Natural killer cell (primary cell): ENCODE measurements around the gene KRTAP5-3. TPM values are rescaled to one million over a fixed set of nuclear protein-coding genes. Genes with fewer than 3 reads are reported as not detected.

Experiments
- ATAC-seq, 3 donors: fragments of 150-1000 bp in 2 of 3; fragments of 200-7000 bp in 1 of 3; cut with Tn5 transposase; 1 replicate in 1 of 3; 2 replicates in 2 of 3; pipeline ENCODE4 v1.10.0; 2021; ENCODE audit warnings: mild to moderate bottlenecking in 2 of 3, moderate library complexity in 2 of 3
- DNase-seq, 2 donors: peaks; one replicate each; pipeline versions ENCODE4 v3.0.0 to v3.0.0-alpha.2; 2013 to 2021; ENCODE audit warnings: mixed read lengths in 1 of 2
- H3K27ac ChIP-seq: one replicate; pipeline ENCODE4 v1.5.1; 2013; ENCODE audit warnings: mild to moderate bottlenecking, low read length
- H3K27me3 ChIP-seq: one replicate; pipeline ENCODE4 v1.6.1; 2013; ENCODE audit warnings: low read length; ENCODE audit not compliant: control insufficient read depth, insufficient read depth
- H3K36me3 ChIP-seq: one replicate; pipeline ENCODE4 v1.6.1; 2013; ENCODE audit warnings: low read length; ENCODE audit not compliant: control insufficient read depth, insufficient read depth
- H3K4me1 ChIP-seq: one replicate; pipeline ENCODE4 v1.6.1; 2013; ENCODE audit warnings: low read length; ENCODE audit not compliant: control insufficient read depth, insufficient read depth
- H3K4me3 ChIP-seq: one replicate; pipeline ENCODE4 v1.5.1; 2013; ENCODE audit warnings: low read length
- H3K9me3 ChIP-seq: one replicate; pipeline ENCODE4 v1.6.1; 2013; ENCODE audit warnings: low read length; ENCODE audit not compliant: control insufficient read depth, insufficient read depth
- H3K27ac Mint-ChIP-seq, 2 donors: one replicate each; pipeline ENCODE4 v1.8.0; 2022; ENCODE audit warnings: mild to moderate bottlenecking in 2 of 2, mixed read lengths in 2 of 2, moderate library complexity in 1 of 2
- H3K27me3 Mint-ChIP-seq, 2 donors: one replicate each; pipeline ENCODE4 v1.8.0; 2022; ENCODE audit warnings: low read depth in 2 of 2, mixed read lengths in 2 of 2
- H3K36me3 Mint-ChIP-seq: one replicate; pipeline ENCODE4 v1.8.0; 2022; ENCODE audit warnings: mixed read lengths
- H3K4me1 Mint-ChIP-seq, 2 donors: one replicate each; pipeline ENCODE4 v1.8.0; 2022; ENCODE audit warnings: mixed read lengths in 2 of 2
- H3K4me3 Mint-ChIP-seq: one replicate; pipeline ENCODE4 v1.8.0; 2022; ENCODE audit warnings: mild to moderate bottlenecking, moderate library complexity, mixed read lengths
- H3K9me3 Mint-ChIP-seq, 2 donors: one replicate each; pipeline ENCODE4 v1.8.0; 2022; ENCODE audit warnings: mixed read lengths in 2 of 2
- WGBS: methylation state at CpG from one replicate; pipeline ENCODE4 v1.1.7; 2013; ENCODE audit warnings: missing lambda C conversion rate; ENCODE audit not compliant: insufficient coverage; 5-methylcytosine and 5-hydroxymethylcytosine counted together
- intact Hi-C: fragments of 100-400 bp; cut with micrococcal nuclease; formaldehyde crosslinking; loops from one replicate; pipeline ENCODE4 v1.14.2; 2022
- total RNA-seq, 4 donors: library from RNA; stranded (reverse); fragments of 120-200 nt in 1 of 4; gene quantifications; one replicate each; pipeline versions ENCODE4 v1.2.3 to v1.2.4, GENCODE V29; 2013 to 2022
- TF ChIP-seq, protein P1 (sequence below): fragments of 200-600 bp; IDR thresholded peaks from one replicate; pipeline ENCODE4 v1.8.0; 2022; ENCODE audit warnings: antibody characterized with exemption

KRTAP5-3 gene
- total RNA-seq, 3 donors from 2014 or later (not counting 1 experiment from before 2014, with no cell fraction given): not detected

DNA sequence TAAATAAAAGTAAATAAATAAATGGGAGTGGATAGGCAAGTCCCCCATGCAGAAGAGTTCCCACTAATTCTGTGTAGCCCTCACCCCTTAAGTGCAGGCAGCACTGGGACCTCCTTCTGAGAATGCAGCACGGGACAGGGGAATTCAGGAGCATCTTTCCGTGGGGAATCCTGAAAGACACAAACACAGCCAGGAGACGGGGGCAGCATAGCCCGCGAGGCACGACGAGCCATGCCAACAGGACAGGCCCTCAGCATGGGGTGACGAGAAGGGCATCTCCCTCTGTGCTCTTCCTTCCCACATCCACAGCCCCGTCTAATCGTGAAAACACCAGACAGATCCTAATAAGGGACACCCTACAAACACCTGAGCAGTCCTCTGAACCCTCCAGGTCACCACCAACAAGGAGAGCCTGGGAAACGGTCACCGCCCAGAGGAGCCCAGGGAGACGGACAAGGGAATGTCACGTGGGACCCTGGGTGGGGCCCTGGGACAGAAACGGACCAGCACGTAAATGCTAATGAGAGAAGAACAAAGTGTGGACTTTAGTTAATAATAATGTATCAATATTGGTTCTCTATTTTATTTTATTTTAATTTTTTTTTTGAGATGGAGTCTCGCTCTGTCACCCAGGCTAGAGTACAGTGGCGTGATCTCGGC is 28.2 kb upstream of the KRTAP5-3 start:
- ATAC-seq: no peak
- no peak overlapping the region for H3K27ac ChIP-seq
- no peaks in the 10 kb centered on the region for H3K36me3 ChIP-seq
- no peaks in the 10 kb centered on the region for H3K9me3 ChIP-seq
- Mint-ChIP-seq H3K27me3 (peaks cover 32 to 45% of the 10 kb centered on the region in 2 donors), H3K9me3 (no peaks in the 10 kb centered on the region), H3K27ac (no peak overlapping the region), H3K4me3 (no peak overlapping the region), H3K4me1 (no peaks in the 10 kb centered on the region), H3K36me3 (no peaks in the 10 kb centered on the region)
- TF ChIP-seq, protein P1, sequence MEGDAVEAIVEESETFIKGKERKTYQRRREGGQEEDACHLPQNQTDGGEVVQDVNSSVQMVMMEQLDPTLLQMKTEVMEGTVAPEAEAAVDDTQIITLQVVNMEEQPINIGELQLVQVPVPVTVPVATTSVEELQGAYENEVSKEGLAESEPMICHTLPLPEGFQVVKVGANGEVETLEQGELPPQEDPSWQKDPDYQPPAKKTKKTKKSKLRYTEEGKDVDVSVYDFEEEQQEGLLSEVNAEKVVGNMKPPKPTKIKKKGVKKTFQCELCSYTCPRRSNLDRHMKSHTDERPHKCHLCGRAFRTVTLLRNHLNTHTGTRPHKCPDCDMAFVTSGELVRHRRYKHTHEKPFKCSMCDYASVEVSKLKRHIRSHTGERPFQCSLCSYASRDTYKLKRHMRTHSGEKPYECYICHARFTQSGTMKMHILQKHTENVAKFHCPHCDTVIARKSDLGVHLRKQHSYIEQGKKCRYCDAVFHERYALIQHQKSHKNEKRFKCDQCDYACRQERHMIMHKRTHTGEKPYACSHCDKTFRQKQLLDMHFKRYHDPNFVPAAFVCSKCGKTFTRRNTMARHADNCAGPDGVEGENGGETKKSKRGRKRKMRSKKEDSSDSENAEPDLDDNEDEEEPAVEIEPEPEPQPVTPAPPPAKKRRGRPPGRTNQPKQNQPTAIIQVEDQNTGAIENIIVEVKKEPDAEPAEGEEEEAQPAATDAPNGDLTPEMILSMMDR: no peak
- H3K4me1 ChIP-seq: no peaks in the 10 kb centered on the region
- peaks cover 7% of the 10 kb centered on the region for H3K27me3 ChIP-seq
- DNase-seq: no peak
- intact Hi-C loops: no loop called here
- no peak overlapping the region for H3K4me3 ChIP-seq
- WGBS: 90% methylated on average over 19 of the region's 19 CpGs

DNA sequence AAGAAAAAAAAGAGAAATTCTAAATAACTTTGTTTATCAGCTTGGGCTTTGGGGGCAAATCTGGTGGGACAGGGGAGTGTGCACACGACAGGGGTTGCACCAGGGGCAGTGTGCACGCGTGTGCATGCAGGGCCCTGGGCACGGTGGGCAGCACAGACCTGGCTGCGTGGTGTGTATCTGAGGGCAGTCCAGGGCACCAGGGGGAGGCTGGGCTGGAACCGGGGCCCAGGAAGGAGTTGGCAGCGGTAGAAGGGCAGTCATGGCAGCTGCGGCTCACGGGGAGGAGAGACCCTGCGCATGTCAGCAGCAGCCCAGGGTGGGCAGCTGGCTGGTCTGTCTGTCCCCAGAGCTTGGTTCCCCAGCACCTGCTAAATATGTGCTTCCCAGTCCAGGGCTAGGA is 25.6 kb upstream of the KRTAP5-3 start:
- H3K36me3 Mint-ChIP-seq: no peaks in the 10 kb centered on the region
- ATAC-seq: no peak
- H3K36me3 ChIP-seq: no peaks in the 10 kb centered on the region
- no peak overlapping the region for H3K4me3 Mint-ChIP-seq
- peaks cover 39 to 50% of the 10 kb centered on the region in 2 donors for H3K27me3 Mint-ChIP-seq
- H3K27ac ChIP-seq: no peak overlapping the region
- H3K9me3 Mint-ChIP-seq: no peaks in the 10 kb centered on the region
- no peak overlapping the region for H3K4me3 ChIP-seq
- H3K4me1 ChIP-seq: peaks cover 5% of the 10 kb centered on the region
- no peak for DNase-seq
- TF ChIP-seq, protein P1: no peak
- no peak overlapping the region for H3K27ac Mint-ChIP-seq
- H3K4me1 Mint-ChIP-seq: no peaks in the 10 kb centered on the region
- WGBS: 81% methylated on average over 10 of the region's 10 CpGs
- peaks cover 6% of the 10 kb centered on the region for H3K27me3 ChIP-seq
- H3K9me3 ChIP-seq: no peaks in the 10 kb centered on the region
- intact Hi-C loops: no loop called here

- Mint-ChIP-seq H3K36me3 (no peaks in the 10 kb centered on the region), H3K9me3 (no peaks in the 10 kb centered on the region), H3K27me3 (peaks cover 43 to 58% of the 10 kb centered on the region in 2 donors), H3K27ac (no peak overlapping the region), H3K4me1 (no peaks in the 10 kb centered on the region), H3K4me3 (no peak overlapping the region)
- no peak for ATAC-seq
- DNase-seq: no peak
- Histone ChIP-seq H3K4me3 (no peak overlapping the region), H3K27ac (no peak overlapping the region), H3K27me3 (peaks cover 7% of the 10 kb centered on the region), H3K36me3 (no peaks in the 10 kb centered on the region), H3K4me1 (peaks cover 9% of the 10 kb centered on the region), H3K9me3 (no peaks in the 10 kb centered on the region)
- intact Hi-C loops: no loop called here
- 47% methylated on average over 11 of the region's 11 CpGs for whole genome bisulfite sequencing
- TF ChIP-seq, protein P1: no peak
Measured at GRCh38 chr11:1632053-1632714, 23.9 kb upstream of the KRTAP5-3 start.
